NCI-H2171 treated with DMSO at 0.1 percent for 48 hours (cell line): ENCODE data around the gene RAB8B.

ENCODE experiments used
- DNase-seq: peaks from one replicate; lab custom pipeline; 2025; lab: John Stamatoyannopoulos, UW

RAB8B gene

DNA sequence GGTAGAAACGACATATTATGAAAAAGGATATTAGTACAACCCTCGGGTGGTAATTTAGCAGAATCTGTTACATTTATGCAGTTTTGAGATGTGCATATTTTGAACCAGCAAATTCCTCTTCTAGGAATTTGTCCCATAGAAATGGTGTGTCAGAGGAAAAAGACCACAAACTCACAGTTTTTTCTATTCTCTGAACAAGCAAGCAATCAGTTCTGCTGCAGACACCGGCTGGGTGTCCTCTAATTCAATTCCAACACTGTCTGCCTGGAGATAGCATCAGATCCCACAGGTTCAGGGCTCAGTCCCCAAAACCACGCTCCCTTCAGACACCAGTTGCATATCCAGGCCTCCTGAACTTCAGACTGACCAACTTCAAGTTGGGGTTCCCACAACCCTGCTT lies 124.4 kb downstream of the RAB8B start:
- DNase-seq: no peak

DNA sequence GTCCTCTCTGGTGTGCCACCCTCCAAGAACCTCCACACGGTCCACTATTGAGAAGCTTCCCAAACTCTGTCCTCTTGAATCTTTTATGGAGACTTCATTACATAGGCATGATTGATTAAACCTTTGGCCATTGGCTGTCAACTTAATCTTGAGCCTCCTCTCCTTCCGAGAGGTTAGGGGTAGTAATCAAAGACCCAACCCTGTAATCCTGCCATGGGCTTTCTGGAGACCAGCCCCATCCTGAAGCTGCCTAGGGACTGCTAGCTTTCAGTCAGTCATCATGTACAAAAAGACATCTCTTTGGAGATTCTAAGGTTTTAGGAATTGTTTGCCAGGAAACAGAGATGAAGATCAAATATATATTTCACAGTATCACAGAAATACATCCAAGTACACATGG lies 125.0 kb downstream of the RAB8B start:
- DNase-seq: no peak
